ENCODE measurements around the gene TAB3.
"Not testable (repeated sequence)": the region's sequence is repeated elsewhere in the genome, so short reads cannot be mapped to it uniquely, and the experiment has no call there.

Gene TAB3

GRCh38 chrX:30806187-30806728 is 82.8 kb downstream of the TAB3 start:
- DNase-seq: no peak

- DNase-seq: no peak
These were observed 84.6 kb downstream of the TAB3 start for GRCh38 chrX:30804462-30804861.

GRCh38 chrX:30800901-30801300 is 88.2 kb downstream of the TAB3 start:
- no peak for DNase-seq

- no peak for DNase-seq
These were observed 89.7 kb downstream of the TAB3 start for GRCh38 chrX:30799327-30799726.

GRCh38 chrX:30798810-30799209 is 90.2 kb downstream of the TAB3 start:
- DNase-seq: no peak

- not testable (repeated sequence) for DNase-seq
These were observed 91.8 kb downstream of the TAB3 start for GRCh38 chrX:30797301-30797700.

GRCh38 chrX:30795981-30796958 is 92.8 kb downstream of the TAB3 start:
- no peak for DNase-seq

- no peak for DNase-seq
These were observed 94.6 kb downstream of the TAB3 start for GRCh38 chrX:30794497-30794896.

- no peak for DNase-seq
These were observed 95.3 kb downstream of the TAB3 start for GRCh38 chrX:30793767-30794103.

- no peak for DNase-seq
These were observed 95.8 kb downstream of the TAB3 start for GRCh38 chrX:30793075-30793766.

GRCh38 chrX:30791296-30792278 is 97.5 kb downstream of the TAB3 start:
- DNase-seq: no peak

GRCh38 chrX:30787012-30787411 is 102.0 kb downstream of the TAB3 start:
- DNase-seq: no peak

- no peak for DNase-seq
These were observed 102.7 kb downstream of the TAB3 start for GRCh38 chrX:30786374-30786773.

GRCh38 chrX:30781711-30782444 is 107.2 kb downstream of the TAB3 start:
- no peak for DNase-seq

GRCh38 chrX:30779453-30780030 is 109.5 kb downstream of the TAB3 start:
- DNase-seq: no peak

GRCh38 chrX:30777575-30777974 is 111.5 kb downstream of the TAB3 start:
- DNase-seq: no peak
